Lung (tissue), 12 donors: Measurements from ENCODE around the gene LRGUK. TPM values are rescaled to one million over a fixed set of nuclear protein-coding genes. Genes with fewer than 3 reads are reported as not detected.

Experiments
- ATAC-seq: fragments of 200-7000 bp; cut with Tn5 transposase; one replicate; pipeline ENCODE4 v1.9.1; 2020; ENCODE audit warnings: moderate number of reproducible peaks; ENCODE audit not compliant: insufficient read depth, low FRiP score
- DNase-seq, 3 donors: peaks; one replicate each; pipeline ENCODE4 v3.0.0-alpha.2; 2013 to 2017
- H3K27ac ChIP-seq, 2 donors: one replicate each; pipeline ENCODE4 v1.5.1; 2013; ENCODE audit warnings: mild to moderate bottlenecking in 2 of 2, moderate library complexity in 2 of 2, control low read depth in 1 of 2, inconsistent platforms in 1 of 2, low read depth in 1 of 2, low read length in 1 of 2
- H3K27me3 ChIP-seq, 3 donors: one replicate each; pipeline ENCODE4 v1.5.1; 2013; ENCODE audit warnings: low read length in 2 of 3; ENCODE audit not compliant: control insufficient read depth in 3 of 3, insufficient read depth in 3 of 3
- H3K36me3 ChIP-seq, 4 donors: one replicate each; pipeline ENCODE4 v1.5.1; 2013; ENCODE audit warnings: low read length in 4 of 4, mild to moderate bottlenecking in 1 of 4, moderate library complexity in 1 of 4; ENCODE audit not compliant: control insufficient read depth in 4 of 4, insufficient read depth in 4 of 4
- H3K4me1 ChIP-seq, 5 donors: one replicate each; pipeline ENCODE4 v1.5.1; 2013; ENCODE audit warnings: low read length in 5 of 5, mild to moderate bottlenecking in 2 of 5, moderate library complexity in 1 of 5; ENCODE audit not compliant: control insufficient read depth in 5 of 5, insufficient read depth in 5 of 5
- H3K4me3 ChIP-seq: one replicate; pipeline ENCODE4 v1.5.1; 2013; ENCODE audit warnings: mild to moderate bottlenecking, control low read depth, moderate library complexity
- H3K9ac ChIP-seq, 2 donors: one replicate each; pipeline ENCODE4 v1.5.1; 2013; ENCODE audit warnings: low read length in 2 of 2, control low read depth in 1 of 2; ENCODE audit not compliant: insufficient read depth in 1 of 2
- H3K9me3 ChIP-seq, 4 donors: one replicate each; pipeline ENCODE4 v1.5.1; 2013; ENCODE audit warnings: low read length in 3 of 4, mild to moderate bottlenecking in 1 of 4, moderate library complexity in 1 of 4; ENCODE audit not compliant: control insufficient read depth in 4 of 4, insufficient read depth in 3 of 4
- WGBS, 2 donors: extraction: QIAGEN DNeasy Blood & Tissue Kit; methylation state at CpG; one replicate each; pipeline ENCODE4 v1.1.7; 2013; 5-methylcytosine and 5-hydroxymethylcytosine counted together
- polyA plus RNA-seq, 2 donors: library from polyadenylated mRNA; stranded (reverse); fragments of 200-250 nt; gene quantifications; one replicate each; pipeline ENCODE4 v1.2.1, GENCODE V29; 2013
- total RNA-seq, 2 donors: library from RNA; depleted of rRNA in 1 of 2; stranded (reverse); fragments of >200 nt in 1 of 2; gene quantifications; one replicate each; pipeline ENCODE4 v1.2.1, GENCODE V29; 2014 to 2021
- TF ChIP-seq, protein P1 (sequence below): IDR thresholded peaks from 2 replicates; pipeline ENCODE4 v1.5.1; 2012; ENCODE audit warnings: mild to moderate bottlenecking; ENCODE audit errors: control extremely low read depth, extremely low read depth
- donor health status: control.
- donor health status: control.
- donor health status: Bipolar disorder and iron deficiency.
- donor health status: healthy.
- donor health status: DM: yes; HTN: yes; CAD: no.

The LRGUK gene
- total and polyA plus RNA-seq, 4 donors = 0.55 to 10.4 (median 2.5) TPM

DNA sequence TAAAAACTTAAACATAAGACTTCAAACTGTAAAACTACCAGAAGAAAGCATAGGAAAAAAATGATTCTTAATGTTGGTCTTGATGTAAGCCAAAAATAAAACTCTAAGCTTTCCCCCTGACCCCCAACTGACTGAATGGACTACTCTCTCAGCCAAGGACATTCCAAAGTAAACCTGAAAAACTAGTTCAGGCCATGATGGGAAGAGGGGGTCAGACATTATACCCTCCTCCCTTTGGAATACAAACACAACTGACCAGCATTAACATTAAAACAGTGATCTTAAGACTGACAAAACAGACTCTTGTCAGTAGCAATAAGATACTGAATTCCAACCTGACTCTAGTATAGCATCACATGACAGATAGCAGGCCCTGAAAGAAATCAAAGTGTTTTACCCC lies 13.5 kb upstream of the LRGUK start:
- H3K27me3 ChIP-seq = no peaks in the 10 kb centered on the region
- H3K36me3 ChIP-seq = no peaks in the 10 kb centered on the region
- no peaks in the 10 kb centered on the region for H3K4me1 ChIP-seq
- no peak overlapping the region for H3K27ac ChIP-seq
- H3K4me3 ChIP-seq = no peak overlapping the region
- DNase-seq (no peak), ATAC-seq (no peak)
- H3K9ac ChIP-seq = no peak overlapping the region
- no peaks in the 10 kb centered on the region for H3K9me3 ChIP-seq
- TF ChIP-seq, protein P1, sequence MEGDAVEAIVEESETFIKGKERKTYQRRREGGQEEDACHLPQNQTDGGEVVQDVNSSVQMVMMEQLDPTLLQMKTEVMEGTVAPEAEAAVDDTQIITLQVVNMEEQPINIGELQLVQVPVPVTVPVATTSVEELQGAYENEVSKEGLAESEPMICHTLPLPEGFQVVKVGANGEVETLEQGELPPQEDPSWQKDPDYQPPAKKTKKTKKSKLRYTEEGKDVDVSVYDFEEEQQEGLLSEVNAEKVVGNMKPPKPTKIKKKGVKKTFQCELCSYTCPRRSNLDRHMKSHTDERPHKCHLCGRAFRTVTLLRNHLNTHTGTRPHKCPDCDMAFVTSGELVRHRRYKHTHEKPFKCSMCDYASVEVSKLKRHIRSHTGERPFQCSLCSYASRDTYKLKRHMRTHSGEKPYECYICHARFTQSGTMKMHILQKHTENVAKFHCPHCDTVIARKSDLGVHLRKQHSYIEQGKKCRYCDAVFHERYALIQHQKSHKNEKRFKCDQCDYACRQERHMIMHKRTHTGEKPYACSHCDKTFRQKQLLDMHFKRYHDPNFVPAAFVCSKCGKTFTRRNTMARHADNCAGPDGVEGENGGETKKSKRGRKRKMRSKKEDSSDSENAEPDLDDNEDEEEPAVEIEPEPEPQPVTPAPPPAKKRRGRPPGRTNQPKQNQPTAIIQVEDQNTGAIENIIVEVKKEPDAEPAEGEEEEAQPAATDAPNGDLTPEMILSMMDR = no peak

DNA sequence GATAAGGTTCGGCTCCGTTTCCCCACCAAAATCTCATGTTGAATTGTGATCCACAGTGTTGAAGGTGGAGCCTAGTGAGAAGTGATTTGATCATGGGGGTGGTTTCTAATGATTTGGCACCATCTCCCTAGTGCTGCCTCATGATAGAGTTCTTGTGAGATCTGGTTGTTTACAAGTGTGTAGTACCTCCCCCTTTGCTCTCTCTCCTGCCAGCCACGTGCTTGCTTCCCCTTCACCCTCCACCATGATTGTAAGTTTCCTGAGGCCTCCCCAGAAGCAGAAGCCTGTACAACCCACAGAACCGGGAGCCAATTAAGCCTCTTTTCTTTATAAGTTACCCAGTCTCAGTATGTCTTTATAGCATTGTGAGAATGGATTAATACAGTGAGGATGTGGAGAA lies 12.1 kb upstream of the LRGUK start:
- TF ChIP-seq, protein P1 = no peak
- WGBS, 2 donors = 76 to 83% methylated on average over 4 of the region's 4 CpGs
- H3K27ac ChIP-seq = no peak overlapping the region
- no peaks in the 10 kb centered on the region for H3K27me3 ChIP-seq
- no peaks in the 10 kb centered on the region for H3K36me3 ChIP-seq
- H3K9ac ChIP-seq = no peak overlapping the region
- ATAC-seq (no peak), DNase-seq (no peak)
- H3K9me3 ChIP-seq = no peaks in the 10 kb centered on the region
- H3K4me3 ChIP-seq = no peak overlapping the region
- H3K4me1 ChIP-seq = no peaks in the 10 kb centered on the region

DNA sequence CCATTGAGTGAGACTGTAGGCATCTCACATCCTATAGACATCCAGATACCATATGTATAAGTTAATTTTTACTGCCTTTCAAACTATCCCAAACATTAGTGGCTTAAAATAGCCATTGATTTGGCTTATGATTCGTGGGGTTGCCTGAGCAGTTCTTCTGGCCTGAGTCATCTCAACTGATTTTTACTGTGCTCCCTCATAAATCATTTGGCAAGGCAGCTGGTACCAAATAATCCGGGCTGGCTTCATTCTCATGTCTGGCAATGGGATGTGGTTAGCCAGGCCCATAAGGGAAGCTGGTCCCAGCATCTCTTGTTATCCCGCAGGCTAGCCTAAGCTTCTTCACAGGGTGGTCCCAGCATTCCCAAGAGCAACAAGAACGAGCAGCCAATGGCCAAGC lies 6.7 kb upstream of the LRGUK start:
- no peaks in the 10 kb centered on the region for H3K27me3 ChIP-seq
- no peak overlapping the region for H3K9ac ChIP-seq
- no peak overlapping the region for H3K27ac ChIP-seq
- H3K36me3 ChIP-seq = no peaks in the 10 kb centered on the region
- no peak for ATAC-seq
- TF ChIP-seq, protein P1 = no peak
- DNase-seq = no peak
- no peaks in the 10 kb centered on the region for H3K4me1 ChIP-seq
- no peak overlapping the region for H3K4me3 ChIP-seq
- no peaks in the 10 kb centered on the region for H3K9me3 ChIP-seq
- 88% methylated on average over 4 of the region's 4 CpGs for WGBS, 2 donors

DNA sequence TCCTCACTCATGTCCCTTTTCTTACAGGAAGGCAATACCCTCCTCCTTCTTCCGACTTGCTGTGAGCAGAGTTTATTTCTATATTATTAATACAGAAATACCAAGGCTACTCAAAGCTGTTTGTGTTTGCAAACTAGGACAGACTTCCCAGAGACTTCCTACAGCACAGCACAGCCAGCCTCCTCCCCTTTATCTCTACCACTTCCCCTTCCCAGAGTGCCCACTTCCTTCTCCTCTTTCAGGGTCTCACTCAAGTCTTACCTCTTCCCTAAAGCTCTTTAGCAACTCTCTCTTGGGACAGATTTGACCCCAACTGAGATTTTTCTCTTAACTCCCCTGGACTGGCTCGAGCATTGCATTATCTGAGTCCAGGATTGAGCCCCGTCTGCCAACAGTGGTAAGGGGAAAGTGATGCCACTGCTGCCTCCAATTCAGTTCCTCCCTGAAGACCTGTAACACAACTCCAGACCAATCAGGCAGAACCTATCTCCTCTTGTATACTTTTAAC lies 5.5 kb upstream of the LRGUK start:
- no peak for ATAC-seq
- 56 to 57% methylated on average over 3 of the region's 3 CpGs for WGBS, 2 donors
- no peaks in the 10 kb centered on the region for H3K36me3 ChIP-seq
- H3K27me3 ChIP-seq = no peaks in the 10 kb centered on the region
- H3K4me3 ChIP-seq = no peak overlapping the region
- peaks cover 0 to 2% (median 0%) of the 10 kb centered on the region in 5 donors for H3K4me1 ChIP-seq
- H3K9me3 ChIP-seq = no peaks in the 10 kb centered on the region
- H3K27ac ChIP-seq = no peak overlapping the region
- TF ChIP-seq, protein P1 = no peak
- H3K9ac ChIP-seq = no peak overlapping the region
- DNase-seq = no peak
